ENCODE measurements around the gene RMND1. TPM values are rescaled to one million over a fixed set of nuclear protein-coding genes. Genes with fewer than 3 reads are reported as not detected.

RMND1 gene
- total and polyA plus RNA-seq, 2 of the 13 experiments (the other 11 are each of a cell fraction or from before 2014, with no cell fraction given): 34.0 to 72.5 TPM

GRCh38 chr6:151494235-151494935, 42.5 kb upstream of the RMND1 start (continued):
- no peak for TF ChIP-seq STAT5B (CRISPR knock-in tag; IDR thresholded peaks at IDR 0.05)
- peak; percentile 10; the same call in 1 of the 2 replicates for TF ChIP-seq YEATS4 (CRISPR knock-in tag; IDR thresholded peaks at IDR 0.05; ENCODE audit: borderline replicate concordance)
- TF ChIP-seq FOXP4 (CRISPR knock-in tag; IDR thresholded peaks at IDR 0.05): peak; percentile 35; the same call in 1 of the 2 replicates
- no peak; the same call in 1 of the 2 replicates for TF ChIP-seq ZNF264 (CRISPR knock-in tag; IDR thresholded peaks at IDR 0.05)
- peak; percentile 70; the same call in 1 of the 2 replicates for TF ChIP-seq CAMTA2 (CRISPR knock-in tag; IDR thresholded peaks at IDR 0.05; ENCODE audit: borderline replicate concordance)
- no peak for TF ChIP-seq ZMAT5 (CRISPR knock-in tag; IDR thresholded peaks at IDR 0.05; ENCODE audit: borderline replicate concordance, low read depth)
- peak; percentile 89 for TF ChIP-seq ZMYM2 (CRISPR knock-in tag; IDR thresholded peaks at IDR 0.05)
- peak; percentile 31; the same call in 1 of the 2 replicates for TF ChIP-seq HNF1B (CRISPR knock-in tag; IDR thresholded peaks at IDR 0.05)
- TF ChIP-seq PREB (CRISPR knock-in tag; IDR thresholded peaks at IDR 0.05): peak; percentile 89; the same call in 1 of the 2 replicates
- TF ChIP-seq ZMYM3 (CRISPR knock-in tag; IDR thresholded peaks at IDR 0.05): no peak; the same call in 1 of the 2 replicates
- no peak for TF ChIP-seq SMARCE1 (IDR thresholded peaks at IDR 0.05; ENCODE audit: borderline replicate concordance)
- TF ChIP-seq ZNF142 (CRISPR knock-in tag; IDR thresholded peaks at IDR 0.05): 0 out of 2 replicates have a peak, but pooled peaks have one; percentile 18
- TF ChIP-seq SRSF4 (IDR thresholded peaks at IDR 0.05; ENCODE audit: low read depth, low read length, poor library complexity, severe bottlenecking): peak; percentile 22
- peak; percentile 57; the same call in 1 of the 2 replicates for TF ChIP-seq ZNF430 (CRISPR knock-in tag; IDR thresholded peaks at IDR 0.05)
- TF ChIP-seq CREBL2 (CRISPR knock-in tag; IDR thresholded peaks at IDR 0.05; ENCODE audit: borderline replicate concordance): no peak

Measured in HepG2 (cell line).